Uterus (tissue), 4 donors: ENCODE measurements around the gene DDX28. TPM values are rescaled to one million over a fixed set of nuclear protein-coding genes. Genes with fewer than 3 reads are reported as not detected.
"Not testable (repeated sequence)": the region's sequence is repeated elsewhere in the genome, so short reads cannot be mapped to it uniquely, and the experiment has no call there.

ENCODE experiments used
- DNase-seq, 2 donors: peaks; one replicate each; pipeline ENCODE4 v3.0.0-alpha.2; 2019 to 2020
- H3K27ac ChIP-seq, 2 donors: fragments of 200-600 bp; sonication (generic); 1 replicate in 1 of 2; 2 replicates in 1 of 2; pipeline ENCODE4 v1.5.1; 2016 to 2018
- H3K27me3 ChIP-seq, 2 donors: fragments of 200-600 bp; sonication (generic); one replicate each; pipeline ENCODE4 v1.5.1; 2018 to 2019; ENCODE audit warnings: control low read depth in 1 of 2
- H3K36me3 ChIP-seq, 2 donors: fragments of 200-600 bp; sonication (generic); one replicate each; pipeline ENCODE4 v1.5.1; 2019; ENCODE audit warnings: control low read depth in 1 of 2
- H3K4me1 ChIP-seq, 2 donors: fragments of 200-600 bp; sonication (generic); one replicate each; pipeline ENCODE4 v1.5.1; 2018 to 2019; ENCODE audit warnings: control low read depth in 1 of 2
- H3K4me3 ChIP-seq, 2 donors: fragments of 200-600 bp; sonication (generic); 1 replicate in 1 of 2; 2 replicates in 1 of 2; pipeline ENCODE4 v1.5.1; 2018 to 2019; ENCODE audit warnings: mild to moderate bottlenecking in 1 of 2
- H3K9me3 ChIP-seq, 2 donors: fragments of 200-600 bp; sonication (generic); one replicate each; pipeline ENCODE4 v1.5.1; 2019; ENCODE audit warnings: control low read depth in 1 of 2
- POLR2A ChIP-seq, 2 donors: fragments of 450-650 bp; IDR thresholded peaks; one replicate each; pipeline ENCODE4 v1.6.1; 2016; ENCODE audit warnings: antibody characterized with exemption in 2 of 2, mild to moderate bottlenecking in 1 of 2, moderate library complexity in 1 of 2
- intact Hi-C: fragments of 100-400 bp; cut with DNase I; formaldehyde crosslinking; loops from one replicate; pipeline ENCODE4 v1.15.1; 2023; ENCODE audit warnings: low total_unique reads
- total RNA-seq, 4 donors: library from RNA; depleted of rRNA in 3 of 4; stranded (reverse); fragments of >200 nt in 3 of 4; gene quantifications; one replicate each; pipeline versions ENCODE4 v1.1.0 to v1.2.4, GENCODE V29; 2014 to 2023
- TF ChIP-seq, protein P1 (sequence below), 4 experiments: fragments of 200-600 bp in 2 of 4; fragments of 450-650 bp in 2 of 4; sonication (generic) in 2 of 4; IDR thresholded peaks; one replicate each; pipeline ENCODE4 v1.5.1; 2016 to 2019; ENCODE audit warnings: antibody characterized with exemption in 4 of 4, mild to moderate bottlenecking in 2 of 4, moderate library complexity in 1 of 4
- donor health status: DM: yes; HTN: yes; CAD: no.

The DDX28 gene
- total RNA-seq, 4 donors from 2014 or later = 2.9 to 14.1 (median 11.8) TPM

GRCh38 chr16:68035227-68035626 lies 12.2 kb upstream of the DDX28 start:
- DNase-seq = no peak
- Histone ChIP-seq H3K36me3 (no peaks in the 10 kb centered on the region), H3K4me1 (no peaks in the 10 kb centered on the region), H3K27ac (no peak overlapping the region), H3K4me3 (no peak overlapping the region), H3K27me3 (no peaks in the 10 kb centered on the region), H3K9me3 (no peaks in the 10 kb centered on the region)
- intact Hi-C loops = no loop called here
- TF ChIP-seq POLR2A (IDR thresholded peaks at IDR 0.05) = no peak
- TF ChIP-seq, protein P1, sequence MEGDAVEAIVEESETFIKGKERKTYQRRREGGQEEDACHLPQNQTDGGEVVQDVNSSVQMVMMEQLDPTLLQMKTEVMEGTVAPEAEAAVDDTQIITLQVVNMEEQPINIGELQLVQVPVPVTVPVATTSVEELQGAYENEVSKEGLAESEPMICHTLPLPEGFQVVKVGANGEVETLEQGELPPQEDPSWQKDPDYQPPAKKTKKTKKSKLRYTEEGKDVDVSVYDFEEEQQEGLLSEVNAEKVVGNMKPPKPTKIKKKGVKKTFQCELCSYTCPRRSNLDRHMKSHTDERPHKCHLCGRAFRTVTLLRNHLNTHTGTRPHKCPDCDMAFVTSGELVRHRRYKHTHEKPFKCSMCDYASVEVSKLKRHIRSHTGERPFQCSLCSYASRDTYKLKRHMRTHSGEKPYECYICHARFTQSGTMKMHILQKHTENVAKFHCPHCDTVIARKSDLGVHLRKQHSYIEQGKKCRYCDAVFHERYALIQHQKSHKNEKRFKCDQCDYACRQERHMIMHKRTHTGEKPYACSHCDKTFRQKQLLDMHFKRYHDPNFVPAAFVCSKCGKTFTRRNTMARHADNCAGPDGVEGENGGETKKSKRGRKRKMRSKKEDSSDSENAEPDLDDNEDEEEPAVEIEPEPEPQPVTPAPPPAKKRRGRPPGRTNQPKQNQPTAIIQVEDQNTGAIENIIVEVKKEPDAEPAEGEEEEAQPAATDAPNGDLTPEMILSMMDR (IDR thresholded peaks at IDR 0.05) = no peak

DNA sequence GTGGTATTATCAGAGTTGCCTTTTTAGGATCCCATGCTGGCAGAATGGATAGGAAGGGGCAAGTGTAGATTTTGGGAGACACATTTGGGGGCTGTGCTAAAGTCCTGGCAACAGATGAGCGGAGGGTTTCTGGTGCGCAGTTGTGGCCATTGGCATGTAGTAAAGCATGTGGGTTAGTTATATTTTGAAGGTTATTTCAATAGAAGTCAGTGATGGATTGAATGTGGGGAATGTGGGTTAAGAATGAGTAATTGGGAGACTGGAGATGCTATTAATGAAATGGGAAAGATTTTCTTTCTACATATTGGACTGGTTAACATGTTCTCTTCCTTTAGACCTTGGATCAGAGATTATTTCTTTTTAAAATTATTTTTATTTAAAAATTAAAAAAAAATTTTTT lies 10.1 kb upstream of the DDX28 start:
- Histone ChIP-seq H3K4me3 (no peak overlapping the region), H3K36me3 (no peaks in the 10 kb centered on the region), H3K9me3 (no peaks in the 10 kb centered on the region), H3K4me1 (no peaks in the 10 kb centered on the region), H3K27me3 (no peaks in the 10 kb centered on the region), H3K27ac (no peak overlapping the region)
- DNase-seq = no peak
- no peak for TF ChIP-seq POLR2A (IDR thresholded peaks at IDR 0.05)
- TF ChIP-seq, protein P1 (IDR thresholded peaks at IDR 0.05) = no peak
- intact Hi-C loops = no loop called here

DNA sequence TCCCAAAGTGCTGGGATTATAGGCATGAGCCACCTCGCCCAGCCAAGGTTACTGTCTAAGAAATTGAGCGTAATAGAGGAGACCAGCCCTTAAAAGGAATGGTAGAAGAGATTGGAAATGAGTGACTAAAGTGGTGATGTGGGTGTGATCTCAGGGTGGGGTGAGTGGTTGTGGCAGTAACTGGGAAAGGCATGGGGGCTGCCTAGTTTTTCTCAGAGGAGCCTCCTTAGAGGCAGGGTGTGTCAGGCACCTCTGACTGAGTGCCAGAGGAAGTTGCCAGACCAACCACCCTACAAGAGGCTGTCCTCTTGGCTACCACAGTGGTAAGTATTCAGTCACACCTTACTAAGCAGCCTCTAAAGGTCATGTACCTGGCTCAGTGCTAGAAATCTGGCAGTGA lies 8.9 kb upstream of the DDX28 start:
- no peaks in the 10 kb centered on the region for H3K36me3 ChIP-seq
- TF ChIP-seq, protein P1 (IDR thresholded peaks at IDR 0.05) = no peak
- no peak for TF ChIP-seq POLR2A (IDR thresholded peaks at IDR 0.05)
- H3K4me1 ChIP-seq = no peaks in the 10 kb centered on the region
- no peak overlapping the region for H3K4me3 ChIP-seq
- intact Hi-C loops = no loop called here
- no peak overlapping the region for H3K27ac ChIP-seq
- no peaks in the 10 kb centered on the region for H3K27me3 ChIP-seq
- no peak for DNase-seq
- H3K9me3 ChIP-seq = no peaks in the 10 kb centered on the region

DNA sequence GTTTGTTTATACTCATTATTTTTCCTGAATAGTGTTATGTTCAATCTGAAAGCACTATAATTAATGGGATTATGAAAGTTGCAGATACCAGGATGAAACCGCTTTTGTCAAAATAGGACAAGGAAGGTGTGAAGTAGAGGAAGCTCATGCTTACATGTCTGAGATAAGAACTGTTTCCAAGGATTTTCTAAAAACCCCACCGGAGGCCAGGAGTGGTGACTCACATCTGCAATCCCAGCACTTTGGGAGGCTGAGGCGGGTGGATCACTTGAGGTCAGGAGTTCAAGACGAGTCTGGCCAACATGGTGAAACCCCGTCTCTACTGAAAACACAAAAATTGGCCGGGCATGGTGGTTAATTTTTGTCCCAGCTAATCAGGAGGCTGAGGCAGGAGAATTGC lies 7.1 kb upstream of the DDX28 start:
- H3K9me3 ChIP-seq, H3K27me3 ChIP-seq, H3K36me3 ChIP-seq, intact Hi-C loops, H3K27ac ChIP-seq, H3K4me3 ChIP-seq, H3K4me1 ChIP-seq: not testable (repeated sequence)
- peak in 1 of 2 donors; percentile 28 for DNase-seq

- intact Hi-C loops = no loop called here
- no peak for TF ChIP-seq POLR2A (IDR thresholded peaks at IDR 0.05)
- TF ChIP-seq, protein P1 (IDR thresholded peaks at IDR 0.05) = no peak
- Histone ChIP-seq H3K36me3 (no peaks in the 10 kb centered on the region), H3K4me1 (no peaks in the 10 kb centered on the region), H3K4me3 (no peak overlapping the region), H3K9me3 (no peaks in the 10 kb centered on the region), H3K27ac (no peak overlapping the region), H3K27me3 (no peaks in the 10 kb centered on the region)
- no peak for DNase-seq
Observed at GRCh38 chr16:68028996-68029395, 6.0 kb upstream of the DDX28 start.

DNA sequence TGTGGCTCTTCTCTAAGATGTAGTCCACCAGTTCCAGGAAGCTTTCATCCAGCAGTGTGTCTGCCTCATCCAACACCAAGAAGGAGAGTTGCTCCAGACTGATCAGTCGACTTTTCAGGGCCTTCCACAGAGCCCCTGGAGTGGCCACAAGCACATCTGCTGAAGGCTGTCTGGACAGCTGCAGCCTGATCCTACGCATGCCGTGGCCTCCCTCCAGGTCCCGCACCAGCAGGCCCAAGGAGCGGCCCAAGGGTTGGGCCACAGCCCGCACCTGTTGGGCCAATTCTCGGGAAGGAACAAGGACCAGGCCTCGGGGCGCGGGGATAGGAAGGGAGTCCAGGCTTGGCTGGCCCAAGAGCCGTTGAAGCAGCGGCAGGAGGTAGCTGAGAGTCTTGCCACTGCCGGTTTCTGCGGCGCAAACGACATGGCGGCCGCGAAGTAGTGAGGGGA lies 729 bp downstream of the DDX28 start:
- no peaks in the 10 kb centered on the region for H3K9me3 ChIP-seq
- H3K27ac ChIP-seq = peak overlapping the region; percentile 82 to 83
- intact Hi-C loops = no loop called here
- H3K4me3 ChIP-seq = peak overlapping the region; percentile 66 to 69
- TF ChIP-seq, protein P1 (IDR thresholded peaks at IDR 0.05) = no peak
- TF ChIP-seq POLR2A (IDR thresholded peaks at IDR 0.05) = no peak
- DNase-seq = no peak
- no peaks in the 10 kb centered on the region for H3K27me3 ChIP-seq
- no peaks in the 10 kb centered on the region for H3K36me3 ChIP-seq
- H3K4me1 ChIP-seq = peaks cover 3% of the 10 kb centered on the region in 2 donors
